ENCODE data around the gene CCDC170.

Gene CCDC170

GRCh38 chr6:151624481-151624880, 130.7 kb downstream of the CCDC170 start:
- no peak for DNase-seq

GRCh38 chr6:151624900-151625536, 131.2 kb downstream of the CCDC170 start:
- DNase-seq: no peak

GRCh38 chr6:151627689-151628444, 134.1 kb downstream of the CCDC170 start:
- DNase-seq: no peak

- no peak for DNase-seq
Observed at GRCh38 chr6:151629791-151630190, 136.0 kb downstream of the CCDC170 start.

- DNase-seq: no peak
Observed at GRCh38 chr6:151630387-151630786, 136.6 kb downstream of the CCDC170 start.

- no peak for DNase-seq
Observed at GRCh38 chr6:151630991-151631655, 137.3 kb downstream of the CCDC170 start.

DNA sequence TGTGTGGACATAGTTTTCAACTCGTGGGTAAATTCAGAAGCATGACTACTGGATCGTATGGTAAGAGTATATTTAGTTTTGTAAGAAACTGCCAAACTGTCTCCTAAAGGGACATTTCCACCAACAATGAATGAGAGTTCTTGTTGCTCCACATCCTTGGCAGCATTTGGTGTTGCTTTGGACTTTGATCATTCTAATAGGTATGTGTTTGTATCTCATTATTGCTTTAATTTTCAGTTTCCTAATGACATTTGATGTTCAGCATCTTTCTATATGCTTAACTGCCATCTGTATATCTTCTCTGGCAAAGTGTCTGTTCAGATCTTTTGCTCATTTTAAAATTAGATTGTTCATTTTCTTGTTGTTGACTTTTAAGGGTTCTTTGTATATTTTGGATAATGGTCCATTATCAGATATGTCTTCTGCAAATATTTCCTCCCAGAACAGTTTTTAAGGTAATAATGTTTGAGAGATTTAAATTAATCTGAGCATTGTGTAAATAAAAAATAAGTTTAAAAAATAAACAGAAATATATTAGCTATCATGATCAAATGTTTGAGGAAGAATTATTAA, 138.7 kb downstream of the CCDC170 start:
- no peak for DNase-seq

DNA sequence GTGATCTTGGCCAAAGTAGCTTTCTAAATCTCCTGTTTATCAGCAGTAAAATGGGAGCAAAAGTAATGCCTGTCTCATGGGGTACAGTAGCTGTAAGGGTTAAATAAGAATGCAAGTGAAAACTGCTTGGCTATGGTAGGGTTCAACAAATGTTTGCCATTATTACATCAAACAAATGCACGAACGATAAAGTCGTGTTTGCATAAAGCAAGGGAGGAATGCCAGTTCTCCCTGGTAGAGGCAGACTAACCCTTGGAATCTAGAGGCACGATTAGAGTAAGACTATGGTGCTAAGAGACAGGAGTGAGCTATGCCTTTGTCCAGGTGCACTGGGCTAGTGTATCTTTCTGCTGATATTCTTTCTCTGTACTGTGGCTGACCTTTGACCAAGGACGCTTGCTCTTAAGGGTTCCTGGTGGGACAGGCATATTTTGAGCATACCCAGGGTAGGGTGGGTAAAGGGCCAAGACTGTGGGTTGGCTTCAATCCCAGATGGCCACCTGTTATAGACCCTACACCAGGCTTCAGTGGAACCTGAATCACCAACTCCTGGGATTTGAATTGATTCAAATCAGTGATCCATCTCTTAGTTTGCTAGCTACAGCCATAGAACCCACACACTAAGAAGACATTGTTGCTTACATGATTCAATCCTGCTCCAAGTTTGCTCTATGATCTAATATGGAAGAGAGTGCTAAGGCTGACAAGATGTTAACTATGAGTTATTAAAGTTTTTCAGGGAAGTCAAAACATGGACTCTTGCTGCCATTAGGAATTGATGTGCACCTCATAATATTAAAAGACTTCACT, 139.9 kb downstream of the CCDC170 start:
- DNase-seq: no peak

GRCh38 chr6:151634336-151634720, 140.5 kb downstream of the CCDC170 start:
- DNase-seq: no peak

DNA sequence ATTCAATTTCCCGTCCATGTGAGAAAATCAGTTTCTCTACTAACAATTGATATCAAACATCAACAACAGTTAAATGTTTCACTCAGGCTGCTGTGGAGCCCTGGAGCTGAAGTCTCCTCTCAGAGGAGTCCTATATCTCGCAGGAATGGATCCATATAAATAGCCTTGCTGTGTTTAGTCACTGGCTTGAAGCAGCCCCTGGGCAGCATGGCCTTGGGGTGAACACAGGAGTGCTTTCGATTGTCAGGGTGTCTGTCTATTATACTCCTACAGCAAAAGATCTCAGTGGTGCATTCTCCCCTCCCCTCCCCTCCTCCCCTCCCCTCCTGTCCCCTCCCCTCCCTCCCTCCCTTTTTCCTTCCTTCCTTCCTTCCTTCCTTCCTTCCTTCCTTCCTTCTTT, 141.9 kb downstream of the CCDC170 start:
- no peak for DNase-seq

- no peak for DNase-seq
Observed at GRCh38 chr6:151637814-151638213, 144.0 kb downstream of the CCDC170 start.

DNA sequence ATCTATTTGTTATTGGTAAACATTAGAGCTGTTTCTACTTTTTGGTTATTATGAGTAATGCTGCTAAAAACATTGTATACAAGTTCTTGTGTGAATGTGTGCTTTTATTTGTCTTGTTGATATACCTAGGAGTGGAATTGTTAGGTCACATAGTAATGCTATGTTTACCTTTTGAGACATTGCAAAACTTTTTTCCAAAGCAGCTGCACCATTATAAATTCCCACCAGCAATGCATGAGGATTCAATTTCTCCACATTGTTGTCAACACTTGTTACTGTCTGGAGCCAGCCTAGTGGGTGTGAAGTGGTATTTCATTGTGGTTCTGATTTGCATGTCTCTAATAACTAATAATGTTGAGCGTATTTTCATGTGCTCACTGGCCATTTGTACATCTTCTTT, 145.9 kb downstream of the CCDC170 start:
- DNase-seq: no peak

GRCh38 chr6:151641028-151641427, 147.2 kb downstream of the CCDC170 start:
- DNase-seq: no peak

- no peak for DNase-seq
Observed at GRCh38 chr6:151647976-151648639, 154.3 kb downstream of the CCDC170 start.

DNA sequence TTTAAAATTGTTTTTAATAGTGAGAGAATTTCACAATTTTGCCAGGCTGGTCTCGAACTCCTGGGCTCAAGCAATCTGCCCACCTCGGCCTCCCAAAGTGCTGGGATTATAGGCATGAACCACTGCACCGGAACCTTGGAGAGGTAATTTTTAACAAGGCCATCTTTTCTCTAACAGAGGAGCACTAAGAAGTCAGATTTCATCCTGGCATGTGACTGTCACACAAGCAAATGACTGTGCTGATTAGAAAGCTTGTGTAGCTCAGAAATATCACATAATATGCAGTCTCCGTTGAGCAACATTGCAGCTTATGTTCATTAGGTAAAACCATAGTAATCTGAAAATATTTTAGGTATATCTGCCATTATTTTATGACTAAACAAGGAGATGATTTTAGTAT, 156.0 kb downstream of the CCDC170 start:
- DNase-seq: no peak

DNA sequence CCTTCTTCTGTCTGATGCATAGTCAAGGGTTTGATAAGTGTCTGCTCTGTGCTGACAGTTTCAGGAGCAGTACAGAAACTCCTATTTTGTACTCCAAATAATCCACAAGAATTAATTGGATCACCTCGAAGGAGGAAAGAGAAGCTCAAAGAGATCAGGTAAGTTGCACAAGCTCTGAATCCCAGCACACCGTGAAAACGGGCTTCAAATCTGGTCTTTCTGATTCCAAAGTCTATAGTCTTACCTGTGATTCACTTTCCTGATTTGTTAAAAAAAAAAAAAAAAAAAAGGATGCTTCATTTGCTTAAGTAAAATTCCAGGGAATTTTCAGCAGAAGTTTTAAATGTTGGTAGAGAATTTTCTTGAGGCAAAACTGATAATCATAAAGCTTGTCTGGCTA, 157.8 kb downstream of the CCDC170 start:
- no peak for DNase-seq

- DNase-seq: no peak
Observed at GRCh38 chr6:151652325-151652724, 158.5 kb downstream of the CCDC170 start.

- no peak for DNase-seq
Observed at GRCh38 chr6:151655099-151655498, 161.3 kb downstream of the CCDC170 start.

- DNase-seq: no peak
Observed at GRCh38 chr6:151656392-151656791, 162.6 kb downstream of the CCDC170 start.

DNA sequence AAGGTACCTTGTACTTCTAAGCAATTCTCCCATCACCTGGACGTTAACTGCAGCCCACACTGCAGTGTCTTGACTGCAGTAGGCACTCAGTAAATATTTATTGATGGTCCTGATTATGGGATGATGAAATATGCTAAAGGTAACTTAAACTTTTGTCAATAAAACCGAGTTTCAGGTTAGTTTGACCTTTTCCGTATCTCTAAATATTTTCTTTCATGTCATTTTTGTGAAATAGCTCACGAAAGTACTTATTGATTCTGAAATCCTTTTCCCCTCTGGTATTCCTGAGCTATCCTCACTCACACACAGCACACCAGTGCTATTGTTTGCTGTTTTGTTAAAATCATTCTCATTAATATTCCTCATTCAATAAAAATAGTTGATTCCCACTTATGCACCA, 164.3 kb downstream of the CCDC170 start:
- DNase-seq: no peak

GRCh38 chr6:151659212-151659611, 165.4 kb downstream of the CCDC170 start:
- DNase-seq: no peak

DNA sequence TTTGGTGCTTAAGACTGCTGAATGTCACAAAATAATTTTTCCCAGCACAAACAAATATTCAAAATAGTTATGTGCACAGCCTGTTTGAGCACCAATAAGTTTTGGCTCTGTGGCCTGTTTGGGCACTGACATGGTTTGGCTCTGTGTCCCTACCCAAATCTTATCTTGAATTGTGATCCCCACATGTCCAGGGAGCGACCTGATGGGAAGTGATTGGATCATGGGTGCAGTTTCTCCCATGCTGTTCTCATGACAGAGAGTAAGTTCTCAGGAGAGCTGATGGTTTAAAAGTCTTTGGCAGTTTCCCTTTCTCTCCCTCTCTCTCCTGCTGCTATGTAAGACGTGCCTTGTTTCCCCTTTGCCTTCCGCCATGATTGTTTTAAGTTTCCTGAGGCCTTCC, 167.7 kb downstream of the CCDC170 start:
- no peak for DNase-seq

All from cerebellar nuclear complex (tissue), 1 donor.